Osteoblast (primary cell): Measurements from ENCODE around the gene COL25A1. TPM values are rescaled to one million over a fixed set of nuclear protein-coding genes. Genes with fewer than 3 reads are reported as not detected.

Experiments
- DNase-seq: peaks from one replicate; pipeline ENCODE4 v3.0.0; 2011; ENCODE audit warnings: low spot score, mixed read lengths; ENCODE audit not compliant: insufficient read length; ENCODE audit errors: missing footprints
- H2AFZ ChIP-seq: 2 replicates; pipeline ENCODE4 v1.6.0; 2011; ENCODE audit warnings: mild to moderate bottlenecking, low read length
- H3K27ac ChIP-seq: 2 replicates; pipeline ENCODE4 v1.5.1; 2011; ENCODE audit warnings: mild to moderate bottlenecking, low read depth, low read length, moderate library complexity
- H3K27me3 ChIP-seq: 2 replicates; pipeline ENCODE4 v1.6.0; 2012; ENCODE audit warnings: mild to moderate bottlenecking, control low read depth, inconsistent platforms, low read length, moderate library complexity; ENCODE audit not compliant: insufficient read depth
- H3K36me3 ChIP-seq: 2 replicates; pipeline ENCODE4 v1.5.1; 2011; ENCODE audit warnings: mild to moderate bottlenecking, low read length, control low read depth, moderate library complexity; ENCODE audit not compliant: insufficient read depth
- H3K4me1 ChIP-seq: 2 replicates; pipeline ENCODE4 v1.5.1; 2011; ENCODE audit warnings: mild to moderate bottlenecking, low read length, control low read depth, moderate library complexity; ENCODE audit not compliant: insufficient read depth
- H3K4me2 ChIP-seq: 2 replicates; pipeline ENCODE4 v1.6.0; 2011; ENCODE audit warnings: mild to moderate bottlenecking, low read length; ENCODE audit not compliant: insufficient read depth
- H3K4me3 ChIP-seq: fragments of 200-600 bp; sonication (generic); 3 replicates; pipeline ENCODE4 v1.5.1; 2012; ENCODE audit warnings: mild to moderate bottlenecking, low read length, inconsistent platforms; ENCODE audit not compliant: insufficient read depth
- H3K79me2 ChIP-seq: 2 replicates; pipeline ENCODE4 v1.6.0; 2012; ENCODE audit warnings: mild to moderate bottlenecking, low read length, control low read depth, inconsistent platforms; ENCODE audit not compliant: insufficient read depth
- H3K9me3 ChIP-seq: 2 replicates; pipeline ENCODE4 v1.5.1; 2011; ENCODE audit warnings: low read depth, low read length, control low read depth
- H4K20me1 ChIP-seq: 2 replicates; pipeline ENCODE4 v1.6.0; 2012; ENCODE audit warnings: mild to moderate bottlenecking, low read length, control low read depth; ENCODE audit not compliant: insufficient read depth
- total RNA-seq: library from RNA; depleted of rRNA; stranded (reverse); fragments of >200 nt; gene quantifications from 2 replicates; pipeline ENCODE4 v1.2.3, GENCODE V29; 2012
- TF ChIP-seq, protein P1 (sequence below): IDR thresholded peaks from 2 replicates; pipeline ENCODE4 v1.5.1; 2011; ENCODE audit warnings: mild to moderate bottlenecking, low read depth, low read length, moderate library complexity; ENCODE audit errors: extremely low read depth

The COL25A1 gene
- total RNA-seq, 1 donor: 1.4 TPM

GRCh38 chr4:108933046-108933445 lies 369.4 kb downstream of the COL25A1 start:
- Histone ChIP-seq H3K27me3 (no peaks in the 10 kb centered on the region), H3K27ac (no peak overlapping the region), H3K4me3 (no peak overlapping the region), H2AFZ (no peak overlapping the region), H4K20me1 (no peaks in the 10 kb centered on the region), H3K9me3 (no peaks in the 10 kb centered on the region), H3K4me2 (no peak overlapping the region), H3K36me3 (no peaks in the 10 kb centered on the region), H3K4me1 (no peaks in the 10 kb centered on the region), H3K79me2 (no peaks in the 10 kb centered on the region)
- no peak for DNase-seq
- TF ChIP-seq, protein P1, sequence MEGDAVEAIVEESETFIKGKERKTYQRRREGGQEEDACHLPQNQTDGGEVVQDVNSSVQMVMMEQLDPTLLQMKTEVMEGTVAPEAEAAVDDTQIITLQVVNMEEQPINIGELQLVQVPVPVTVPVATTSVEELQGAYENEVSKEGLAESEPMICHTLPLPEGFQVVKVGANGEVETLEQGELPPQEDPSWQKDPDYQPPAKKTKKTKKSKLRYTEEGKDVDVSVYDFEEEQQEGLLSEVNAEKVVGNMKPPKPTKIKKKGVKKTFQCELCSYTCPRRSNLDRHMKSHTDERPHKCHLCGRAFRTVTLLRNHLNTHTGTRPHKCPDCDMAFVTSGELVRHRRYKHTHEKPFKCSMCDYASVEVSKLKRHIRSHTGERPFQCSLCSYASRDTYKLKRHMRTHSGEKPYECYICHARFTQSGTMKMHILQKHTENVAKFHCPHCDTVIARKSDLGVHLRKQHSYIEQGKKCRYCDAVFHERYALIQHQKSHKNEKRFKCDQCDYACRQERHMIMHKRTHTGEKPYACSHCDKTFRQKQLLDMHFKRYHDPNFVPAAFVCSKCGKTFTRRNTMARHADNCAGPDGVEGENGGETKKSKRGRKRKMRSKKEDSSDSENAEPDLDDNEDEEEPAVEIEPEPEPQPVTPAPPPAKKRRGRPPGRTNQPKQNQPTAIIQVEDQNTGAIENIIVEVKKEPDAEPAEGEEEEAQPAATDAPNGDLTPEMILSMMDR: no peak

DNA sequence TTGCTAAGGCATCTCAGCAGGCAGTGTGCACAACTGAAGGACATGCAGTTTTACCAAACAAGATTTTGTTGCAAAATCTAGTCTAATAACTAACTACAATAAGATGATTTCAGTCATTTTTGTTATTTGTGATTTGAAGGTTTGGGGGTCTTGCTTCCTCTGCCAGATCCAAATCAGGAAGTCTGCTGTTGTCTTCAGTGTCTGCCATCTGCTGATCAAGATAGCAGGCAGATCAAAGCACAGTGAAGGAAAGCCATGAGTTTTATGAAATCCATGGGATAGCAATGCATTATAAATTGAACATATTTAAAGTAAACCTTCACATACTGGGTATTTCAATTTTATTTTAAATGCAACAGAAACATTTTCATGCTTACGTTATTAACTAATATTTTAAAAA lies 370.5 kb downstream of the COL25A1 start:
- no peak overlapping the region for H3K4me2 ChIP-seq
- no peaks in the 10 kb centered on the region for H3K79me2 ChIP-seq
- no peak for DNase-seq
- no peak overlapping the region for H3K27ac ChIP-seq
- H3K36me3 ChIP-seq: no peaks in the 10 kb centered on the region
- no peak overlapping the region for H3K4me3 ChIP-seq
- H3K27me3 ChIP-seq: no peaks in the 10 kb centered on the region
- TF ChIP-seq, protein P1: no peak
- no peaks in the 10 kb centered on the region for H3K9me3 ChIP-seq
- H2AFZ ChIP-seq: no peak overlapping the region
- no peaks in the 10 kb centered on the region for H4K20me1 ChIP-seq
- H3K4me1 ChIP-seq: no peaks in the 10 kb centered on the region

DNA sequence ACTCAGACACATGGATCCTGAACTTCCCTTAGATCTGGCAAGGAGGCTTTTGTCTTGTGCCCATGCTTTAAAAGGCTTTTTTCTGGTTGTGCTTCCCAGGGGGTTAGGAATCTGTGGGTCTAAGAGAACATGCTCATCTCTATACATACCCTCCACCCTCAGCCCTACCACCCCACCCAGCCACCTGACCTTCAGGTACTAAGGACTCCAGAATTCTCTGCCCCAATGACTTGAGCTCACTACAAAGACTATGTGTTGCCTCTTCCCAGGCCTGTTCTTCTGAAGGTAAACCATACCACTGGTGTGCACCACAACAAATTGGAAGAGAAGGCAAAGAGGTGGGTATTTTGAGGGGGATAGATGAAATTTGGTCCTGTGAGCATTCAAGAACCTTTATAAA lies 372.3 kb downstream of the COL25A1 start:
- Histone ChIP-seq H3K79me2 (no peaks in the 10 kb centered on the region), H3K27ac (no peak overlapping the region), H2AFZ (no peak overlapping the region), H3K36me3 (no peaks in the 10 kb centered on the region), H3K4me3 (no peak overlapping the region), H3K4me1 (no peaks in the 10 kb centered on the region), H3K27me3 (no peaks in the 10 kb centered on the region), H3K4me2 (no peak overlapping the region), H3K9me3 (no peaks in the 10 kb centered on the region), H4K20me1 (no peaks in the 10 kb centered on the region)
- no peak for DNase-seq
- TF ChIP-seq, protein P1: no peak

GRCh38 chr4:108926781-108927180 lies 375.7 kb downstream of the COL25A1 start:
- H3K4me1 ChIP-seq: no peaks in the 10 kb centered on the region
- H2AFZ ChIP-seq: no peak overlapping the region
- H3K27ac ChIP-seq: no peak overlapping the region
- H3K4me3 ChIP-seq: no peak overlapping the region
- H3K27me3 ChIP-seq: no peaks in the 10 kb centered on the region
- TF ChIP-seq, protein P1: no peak
- H4K20me1 ChIP-seq: no peaks in the 10 kb centered on the region
- H3K4me2 ChIP-seq: no peak overlapping the region
- no peak for DNase-seq
- H3K79me2 ChIP-seq: no peaks in the 10 kb centered on the region
- no peaks in the 10 kb centered on the region for H3K9me3 ChIP-seq
- no peaks in the 10 kb centered on the region for H3K36me3 ChIP-seq
